SU-DHL-6 (cell line): ENCODE data around the gene LRRC23.

Experiments used
- CTCF ChIP-seq: fragments of 200-600 bp; sonication (generic); IDR thresholded peaks from one replicate; pipeline ENCODE4 v1.5.1; 2017; ENCODE audit warnings: antibody characterized with exemption, mild to moderate bottlenecking, low read length, moderate library complexity; ENCODE audit not compliant: insufficient read depth, poor library complexity, severe bottlenecking
- EZH2phosphoT487 ChIP-seq: fragments of 200-600 bp; sonication (generic), shearing (Covaris generic); conservative IDR thresholded peaks from 2 replicates; pipeline ENCODE4 v1.6.1; 2018; ENCODE audit warnings: mild to moderate bottlenecking, antibody characterized with exemption, low read length, moderate library complexity, mixed read lengths

GRCh38 chr12:6950401-6950801 is 45.8 kb downstream of the LRRC23 start:
- peak; percentile 33 for TF ChIP-seq CTCF
- no peak for TF ChIP-seq EZH2phosphoT487
